Measurements from ENCODE around the gene RGS1.

Gene RGS1

DNA sequence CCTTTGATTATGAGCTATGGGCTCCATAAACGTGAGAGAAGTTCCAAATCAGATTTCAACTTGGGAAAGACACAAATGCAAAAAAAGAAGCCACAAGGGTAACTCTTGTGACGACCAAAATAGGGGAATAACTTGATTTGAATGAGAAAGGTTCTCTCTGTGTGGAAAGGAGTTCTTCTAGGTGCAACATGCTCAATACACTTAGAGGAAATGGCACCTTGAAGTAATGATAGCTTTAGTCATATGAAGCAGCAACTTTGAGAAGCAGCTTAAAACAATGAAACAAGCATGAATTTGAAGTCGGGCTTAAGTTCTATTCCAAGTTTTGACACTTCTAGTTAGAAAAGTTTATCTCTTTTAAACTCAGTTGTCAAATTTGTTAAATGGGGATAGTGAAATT lies 21.8 kb upstream of the RGS1 start:
- DNase-seq (ENCODE audit: low read depth in 3 of 3) = no peak

DNA sequence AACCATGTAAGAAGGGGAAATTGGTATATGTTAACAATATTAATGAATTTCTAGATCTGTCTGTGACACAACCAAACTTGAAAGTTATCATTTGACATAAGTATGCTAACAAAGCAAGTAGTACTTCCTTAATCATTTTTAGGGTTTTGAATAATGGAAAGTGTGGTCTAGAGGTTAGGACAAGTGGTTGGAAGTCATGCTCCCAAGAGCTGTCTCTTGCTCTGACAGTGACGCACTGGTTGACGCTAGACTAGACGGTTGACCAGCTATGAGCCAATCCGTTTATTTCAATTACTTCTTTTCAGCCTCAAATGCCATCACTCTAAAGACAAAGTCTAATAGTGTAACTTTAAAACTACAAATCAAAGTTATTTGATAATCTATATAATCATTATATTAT lies 20.7 kb upstream of the RGS1 start:
- DNase-seq (ENCODE audit: low read depth in 3 of 3) = no peak

DNA sequence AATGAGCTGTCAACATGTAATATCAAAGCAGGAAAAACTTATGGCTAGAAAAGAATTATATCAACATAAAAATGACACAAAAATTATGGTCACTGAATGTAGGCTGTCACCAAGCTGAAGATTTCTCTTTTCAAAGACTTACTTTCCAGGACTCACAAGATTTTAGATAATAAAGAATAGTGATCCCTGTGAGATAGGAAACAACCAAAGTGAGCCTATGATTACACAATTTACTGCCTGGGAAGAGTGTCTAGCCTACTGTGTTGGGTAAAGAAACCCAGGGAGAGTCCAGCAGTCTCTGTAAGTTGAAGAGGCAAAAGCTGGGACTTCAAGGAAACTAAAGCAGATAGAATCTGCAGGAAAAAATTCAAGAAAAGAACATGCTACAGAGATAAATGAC lies 20.2 kb upstream of the RGS1 start:
- DNase-seq (ENCODE audit: low read depth in 3 of 3) = no peak

DNA sequence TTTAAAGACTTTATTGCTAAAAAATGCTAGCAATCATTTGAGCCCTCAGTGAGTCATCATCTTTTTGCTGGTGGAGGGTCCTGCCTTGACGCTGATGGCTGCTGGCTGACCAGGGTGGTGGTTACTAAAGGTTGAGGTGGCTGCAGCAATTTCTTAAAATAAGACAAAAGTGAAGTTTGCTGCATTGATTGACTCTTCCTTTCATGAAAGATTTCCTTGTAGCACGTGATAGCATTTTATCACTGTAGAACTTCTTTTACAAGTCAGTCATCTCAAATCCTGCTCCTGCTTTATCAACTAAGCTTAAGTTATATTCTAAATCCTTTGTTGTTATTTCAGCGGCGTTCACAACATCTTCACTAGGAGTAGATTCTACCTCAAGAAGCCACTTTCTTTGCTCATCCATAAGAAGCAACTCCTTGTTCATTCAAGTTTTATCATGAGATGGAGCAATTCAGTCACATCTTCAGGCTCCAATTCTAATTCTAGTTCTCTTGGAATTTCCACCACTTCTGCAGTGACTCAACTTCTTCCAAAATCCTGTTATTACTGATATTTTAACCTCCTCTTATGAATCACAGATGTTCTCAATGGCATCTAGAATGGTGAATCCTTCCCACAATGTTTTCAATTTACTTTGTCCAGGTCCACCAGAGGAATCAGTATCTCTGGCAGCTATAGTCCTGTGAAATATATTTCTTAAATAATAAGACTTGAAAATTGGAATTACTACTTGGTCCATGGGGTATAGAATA lies 17.6 kb upstream of the RGS1 start:
- no peak for DNase-seq (ENCODE audit: low read depth in 3 of 3)

DNA sequence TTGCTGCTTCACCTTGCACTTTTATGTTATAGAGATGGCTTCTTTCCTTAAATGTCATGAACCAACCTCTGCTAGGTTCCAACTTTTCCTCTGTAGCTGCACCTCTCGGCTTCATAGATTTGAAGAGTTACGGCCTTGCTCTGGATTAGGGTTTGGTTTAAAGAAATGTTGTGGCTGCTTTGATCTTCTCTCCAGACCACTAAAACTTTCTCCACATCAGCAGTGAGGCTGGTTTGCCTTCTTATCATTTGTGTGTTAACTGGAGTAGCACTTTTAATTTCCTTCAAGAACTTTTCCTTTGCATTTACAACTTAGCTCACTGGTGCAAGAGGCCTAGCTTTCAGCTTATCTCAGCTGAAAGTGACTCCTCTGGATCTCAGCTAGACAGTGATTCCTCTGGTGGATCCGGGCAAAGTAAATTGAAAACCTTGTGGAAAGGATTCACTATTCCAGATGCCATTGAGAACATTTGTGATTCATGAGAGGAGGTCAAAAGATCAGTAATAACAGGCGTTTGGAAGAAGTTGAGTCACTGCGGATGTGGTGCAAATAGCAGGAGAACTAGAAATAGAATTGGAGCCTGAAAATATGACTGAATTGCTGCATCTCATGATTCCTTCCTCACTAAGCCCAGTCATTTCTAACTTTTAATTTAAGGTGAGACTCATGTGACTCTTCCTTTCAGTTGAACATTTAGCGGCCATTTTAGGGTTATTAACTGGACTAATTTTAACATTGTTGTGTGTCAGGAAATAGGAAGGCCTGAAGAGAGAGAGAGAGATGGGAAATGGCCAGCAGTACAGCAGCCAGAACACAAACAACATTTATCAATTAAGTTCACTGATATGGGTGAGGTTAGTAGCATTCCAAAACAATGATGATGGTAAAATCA lies 16.2 kb upstream of the RGS1 start:
- DNase-seq (ENCODE audit: low read depth in 3 of 3) = no peak

DNA sequence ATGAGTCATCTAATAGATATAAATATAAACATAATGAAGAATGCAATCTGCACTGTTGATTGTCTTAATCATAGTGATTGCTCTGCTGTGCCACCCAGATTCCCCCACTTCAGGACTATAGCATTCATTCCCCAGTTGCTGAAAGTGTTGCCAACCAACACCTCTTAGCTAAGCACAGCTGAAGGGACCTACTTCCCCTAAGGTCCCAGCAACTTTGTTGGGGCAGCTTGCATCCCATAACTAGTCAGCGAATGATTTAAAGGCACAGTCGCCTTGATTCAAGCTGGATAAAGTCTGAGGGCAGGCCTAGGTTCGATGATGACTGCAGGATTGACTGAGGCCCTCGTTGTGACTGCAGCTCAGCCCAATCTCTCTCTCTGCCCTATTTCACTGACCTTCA lies 14.3 kb upstream of the RGS1 start:
- no peak for DNase-seq (ENCODE audit: low read depth in 3 of 3)

DNA sequence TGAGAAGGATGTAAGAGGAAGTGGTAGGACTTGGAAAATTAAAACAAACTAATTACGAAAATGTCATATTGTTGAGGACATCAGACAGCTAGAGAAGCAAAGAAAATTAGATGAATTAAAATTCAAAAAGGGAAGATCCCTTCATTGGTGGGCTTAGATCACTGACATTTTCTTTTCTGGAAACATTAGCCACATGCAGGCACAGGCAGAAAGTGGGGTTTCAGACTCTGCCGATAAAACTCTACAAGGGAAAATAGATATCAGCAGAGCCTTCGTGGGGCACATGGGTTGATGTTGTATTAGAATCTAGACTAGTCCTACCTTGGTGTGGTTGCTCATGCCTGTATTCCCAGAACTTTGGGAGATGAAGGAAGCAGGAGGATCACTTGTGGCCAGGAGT lies 12.4 kb upstream of the RGS1 start:
- no peak for DNase-seq (ENCODE audit: low read depth in 3 of 3)

DNA sequence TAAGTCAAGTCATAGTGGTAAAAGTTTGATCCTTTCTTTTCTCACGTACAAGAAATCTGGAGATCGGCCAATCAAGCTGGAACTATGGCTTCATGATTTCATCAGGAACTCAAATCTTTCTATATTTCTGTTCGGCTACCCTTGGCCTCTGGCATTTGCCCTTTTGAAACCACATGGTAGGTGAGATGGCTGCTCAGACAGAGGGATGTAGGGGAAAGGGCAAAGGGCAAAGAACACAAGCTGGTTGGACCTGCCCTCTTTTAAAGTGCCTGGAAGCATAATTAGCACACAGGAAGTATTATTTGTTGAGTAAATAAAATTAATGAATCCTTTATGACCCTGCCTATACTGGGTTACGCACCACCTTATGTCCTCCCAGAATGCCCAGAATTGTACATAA lies 11.5 kb upstream of the RGS1 start:
- DNase-seq (ENCODE audit: low read depth in 3 of 3) = no peak

DNA sequence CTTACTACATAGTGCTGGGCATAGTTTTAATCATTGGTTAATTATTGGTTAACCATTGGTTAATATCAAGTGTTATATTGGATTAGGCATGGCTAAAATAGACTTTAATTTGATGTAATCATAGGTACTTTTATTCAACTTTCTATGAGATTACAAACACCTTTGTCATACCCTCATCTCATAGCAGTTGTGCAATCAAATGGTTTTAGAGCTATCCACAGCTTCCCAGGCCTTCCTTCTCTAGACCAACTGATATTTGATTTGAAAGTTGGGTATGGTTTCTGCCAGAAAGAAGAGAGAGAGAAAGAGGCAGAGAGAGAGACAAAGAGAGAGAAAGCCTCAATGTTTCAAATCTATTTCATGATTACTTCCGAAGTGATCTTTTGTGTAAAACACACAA lies 9.6 kb upstream of the RGS1 start:
- no peak for DNase-seq (ENCODE audit: low read depth in 3 of 3)

DNA sequence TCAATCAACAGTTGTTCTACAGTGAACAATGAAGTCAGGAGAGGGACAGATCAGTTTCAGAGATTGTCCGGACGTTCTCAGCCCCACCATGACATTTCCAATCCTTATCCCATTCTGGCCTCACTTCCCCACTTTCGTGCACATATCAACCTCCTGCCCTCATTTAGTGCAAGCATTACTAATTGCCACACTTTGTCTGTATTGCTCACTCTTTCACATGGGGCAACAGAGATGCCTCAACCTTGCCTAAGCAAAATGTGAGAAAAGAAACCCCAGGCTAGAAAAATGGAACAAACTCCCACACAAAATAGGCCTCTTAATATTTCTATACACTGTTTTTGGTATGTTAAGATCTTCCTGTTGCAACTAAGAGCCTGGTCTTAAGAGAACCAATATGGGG lies 8.9 kb upstream of the RGS1 start:
- no peak for DNase-seq (ENCODE audit: low read depth in 3 of 3)

DNA sequence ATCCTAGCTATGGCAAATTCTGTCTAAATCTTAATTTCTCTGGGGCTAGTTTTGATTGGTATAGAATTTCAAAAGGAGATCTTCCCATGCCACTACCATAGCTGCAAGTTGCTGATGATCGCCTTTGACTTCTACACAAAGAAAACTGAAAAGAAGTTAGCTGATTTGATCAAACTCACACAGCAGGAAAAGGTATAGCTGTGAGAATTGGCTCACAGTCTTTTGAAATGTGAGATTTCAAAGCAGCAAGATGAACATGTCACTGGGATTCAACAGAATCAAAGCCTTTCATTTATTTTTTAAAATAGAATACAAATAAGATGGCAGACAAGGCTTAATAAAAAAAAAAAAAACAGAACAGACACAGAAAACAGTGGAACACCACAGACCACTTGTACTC lies 7.5 kb upstream of the RGS1 start:
- DNase-seq (ENCODE audit: low read depth in 3 of 3) = no peak

DNA sequence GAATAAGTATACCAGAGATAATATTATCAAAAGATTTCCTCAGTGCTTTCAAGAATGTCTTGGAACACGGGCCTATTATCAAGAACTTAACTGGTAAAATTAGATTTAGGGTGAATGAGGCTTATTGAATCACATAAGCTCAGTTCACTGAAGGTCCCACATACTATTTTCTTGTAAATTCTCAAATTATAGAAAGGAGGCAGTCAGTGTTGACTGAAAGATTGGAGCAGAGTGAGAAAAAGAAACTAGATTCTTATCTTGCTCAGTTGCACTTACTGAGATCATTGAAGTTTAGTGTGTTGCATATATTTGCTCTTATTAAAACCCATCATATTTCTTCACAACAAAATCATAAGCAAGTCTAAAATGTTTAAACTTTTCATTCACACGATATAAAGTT lies 3.9 kb upstream of the RGS1 start:
- DNase-seq (ENCODE audit: low read depth in 3 of 3) = no peak

DNA sequence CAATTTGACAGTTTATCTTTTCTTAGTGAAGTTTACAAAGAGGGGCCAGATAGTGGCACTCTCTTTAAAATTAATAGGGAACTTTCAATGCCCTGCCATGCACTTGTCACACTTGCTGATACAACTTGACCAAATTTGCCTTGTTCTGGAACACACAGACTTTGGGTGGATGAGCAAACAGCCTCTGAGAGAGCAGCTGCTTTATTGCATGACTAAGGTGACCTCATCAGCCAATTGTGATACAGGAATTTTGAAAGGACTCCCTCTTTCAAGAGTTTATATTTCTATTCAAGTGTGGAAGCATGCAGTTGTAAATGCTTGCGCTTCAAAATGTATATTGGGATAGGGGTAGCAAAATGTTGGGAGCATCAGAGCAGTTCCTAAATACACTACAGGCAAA lies 2.1 kb upstream of the RGS1 start:
- no peak for DNase-seq (ENCODE audit: low read depth in 3 of 3)

DNA sequence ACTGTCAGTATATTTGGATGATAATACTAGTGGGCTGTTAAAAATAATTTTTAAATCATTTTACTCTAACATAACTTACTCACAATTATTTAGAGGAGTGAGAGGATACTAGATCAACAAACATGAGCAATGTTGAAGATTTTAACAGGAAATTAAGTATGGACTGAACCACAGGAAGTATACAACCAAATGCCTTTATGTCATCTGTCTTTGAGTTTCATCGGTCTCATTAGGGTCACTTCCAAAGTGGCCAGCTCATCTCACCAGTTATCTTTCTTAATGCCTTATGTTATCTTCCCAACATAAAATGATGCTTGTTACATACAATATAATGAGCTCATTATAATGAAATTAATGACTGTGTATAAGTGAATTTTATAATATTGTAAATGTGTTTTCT lies 1.5 kb upstream of the RGS1 start:
- DNase-seq (ENCODE audit: low read depth in 3 of 3) = no peak

DNA sequence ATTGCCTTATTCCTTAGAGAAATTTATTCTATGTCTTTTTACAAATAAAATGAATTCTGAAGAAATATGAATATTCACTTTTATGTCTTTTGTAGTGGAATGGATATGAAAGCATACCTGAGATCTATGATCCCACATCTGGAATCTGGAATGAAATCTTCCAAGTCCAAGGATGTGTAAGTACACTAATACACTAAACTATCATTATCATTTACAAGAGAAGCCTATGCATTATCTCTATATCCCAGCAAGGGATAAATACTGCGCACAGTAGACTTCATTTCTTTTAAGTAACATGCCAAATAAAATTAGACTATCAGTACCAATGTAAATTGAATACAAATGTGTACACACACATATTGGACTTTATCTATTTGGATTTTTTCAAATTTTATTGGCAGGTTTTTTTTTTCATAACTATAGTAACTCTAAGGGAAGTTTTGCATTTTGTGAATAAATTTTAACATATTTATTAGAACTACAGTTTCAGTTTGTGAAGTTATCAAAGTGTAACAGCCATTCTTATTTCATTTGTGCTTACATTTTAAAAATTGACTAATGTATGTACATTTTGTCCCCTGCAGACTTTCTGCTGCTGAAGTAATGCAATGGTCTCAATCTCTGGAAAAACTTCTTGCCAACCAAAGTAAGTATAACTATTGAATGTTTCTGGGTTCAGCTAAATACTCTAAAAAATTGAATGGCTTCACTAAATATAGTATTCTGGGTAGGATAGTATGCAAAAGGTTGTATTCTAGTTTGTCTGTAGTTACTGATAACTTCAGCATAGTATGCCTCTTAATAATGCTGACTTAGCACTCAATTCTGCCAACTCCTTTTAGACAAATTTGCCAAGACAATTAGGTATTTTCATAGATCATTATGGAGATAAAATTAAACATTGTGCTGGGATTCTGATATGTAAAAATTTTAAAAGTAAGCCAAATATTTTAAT lies 894 bp downstream of the RGS1 start:
- no peak for DNase-seq (ENCODE audit: low read depth in 3 of 3)

DNA sequence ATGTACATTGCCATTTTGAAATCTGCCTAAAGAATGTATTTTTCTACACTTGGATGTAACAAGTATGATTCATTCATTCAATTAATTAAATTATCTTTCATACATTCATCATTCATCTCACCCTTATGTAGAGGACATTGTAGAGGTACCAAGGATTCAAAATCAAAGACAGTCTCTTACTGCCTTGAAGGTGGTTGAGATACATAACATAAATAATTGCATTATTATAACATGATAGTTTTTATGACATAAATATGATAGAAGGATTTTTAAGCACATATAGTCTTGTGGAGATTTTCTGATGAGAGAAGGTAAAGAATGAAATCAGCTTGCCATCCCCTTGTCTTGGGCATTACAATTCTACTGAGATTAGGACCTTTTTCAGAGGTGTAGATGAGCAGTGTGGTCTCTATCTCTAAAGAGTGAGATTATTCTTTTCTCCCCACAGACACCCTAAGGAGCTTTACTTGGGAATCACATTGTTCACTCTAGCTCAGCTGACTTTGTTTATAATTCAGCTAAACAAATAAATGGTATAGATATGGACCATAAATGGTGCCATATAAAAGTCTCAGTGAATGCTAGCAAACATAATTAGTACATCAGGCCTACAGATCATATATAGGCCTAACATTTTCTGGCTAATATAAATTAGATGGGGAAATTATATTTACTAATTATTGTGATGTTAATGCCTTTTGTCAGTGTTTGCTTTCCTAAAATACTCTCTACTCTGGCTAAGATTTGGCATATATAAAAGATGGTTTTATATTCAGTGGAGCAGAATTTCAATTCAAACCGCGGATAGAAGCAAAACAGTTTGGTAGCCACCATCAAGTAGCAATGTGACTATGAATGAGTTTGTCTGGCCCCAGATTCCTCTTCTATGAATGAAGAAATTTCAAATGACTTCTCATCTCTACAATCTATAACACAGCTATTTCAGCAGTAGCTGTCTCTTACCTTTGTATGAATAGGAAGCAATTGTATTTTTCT lies 1.9 kb downstream of the RGS1 start:
- no peak for DNase-seq (ENCODE audit: low read depth in 3 of 3)

DNA sequence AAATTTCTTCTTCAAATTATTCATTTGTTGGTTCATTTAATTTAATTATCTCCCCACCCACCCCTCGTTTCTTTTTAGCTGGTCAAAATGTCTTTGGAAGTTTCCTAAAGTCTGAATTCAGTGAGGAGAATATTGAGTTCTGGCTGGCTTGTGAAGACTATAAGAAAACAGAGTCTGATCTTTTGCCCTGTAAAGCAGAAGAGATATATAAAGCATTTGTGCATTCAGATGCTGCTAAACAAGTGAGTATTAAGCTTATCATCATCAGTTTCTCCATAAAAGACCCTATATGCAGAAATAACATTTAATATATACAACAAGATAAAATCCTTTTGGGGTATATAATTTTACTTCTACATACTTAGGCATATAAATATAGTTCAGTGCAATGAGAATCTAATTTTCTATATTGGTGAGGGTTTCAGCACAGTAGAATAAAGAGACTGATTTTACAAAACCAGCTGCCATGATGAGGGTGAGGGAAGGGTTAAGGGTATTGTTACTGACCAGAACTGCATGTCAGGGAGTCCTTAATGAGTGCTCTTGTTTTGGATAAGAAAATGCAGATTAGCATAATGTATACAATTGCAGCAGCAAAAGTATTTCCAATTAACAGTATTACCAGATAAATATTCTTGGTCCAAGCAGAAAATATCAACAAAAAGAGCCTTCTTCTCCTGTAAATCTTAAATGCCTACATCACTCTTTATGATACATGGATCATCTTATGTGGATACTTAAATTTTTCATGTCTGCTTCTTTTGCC lies 2.8 kb downstream of the RGS1 start:
- no peak for DNase-seq (ENCODE audit: low read depth in 3 of 3)

DNA sequence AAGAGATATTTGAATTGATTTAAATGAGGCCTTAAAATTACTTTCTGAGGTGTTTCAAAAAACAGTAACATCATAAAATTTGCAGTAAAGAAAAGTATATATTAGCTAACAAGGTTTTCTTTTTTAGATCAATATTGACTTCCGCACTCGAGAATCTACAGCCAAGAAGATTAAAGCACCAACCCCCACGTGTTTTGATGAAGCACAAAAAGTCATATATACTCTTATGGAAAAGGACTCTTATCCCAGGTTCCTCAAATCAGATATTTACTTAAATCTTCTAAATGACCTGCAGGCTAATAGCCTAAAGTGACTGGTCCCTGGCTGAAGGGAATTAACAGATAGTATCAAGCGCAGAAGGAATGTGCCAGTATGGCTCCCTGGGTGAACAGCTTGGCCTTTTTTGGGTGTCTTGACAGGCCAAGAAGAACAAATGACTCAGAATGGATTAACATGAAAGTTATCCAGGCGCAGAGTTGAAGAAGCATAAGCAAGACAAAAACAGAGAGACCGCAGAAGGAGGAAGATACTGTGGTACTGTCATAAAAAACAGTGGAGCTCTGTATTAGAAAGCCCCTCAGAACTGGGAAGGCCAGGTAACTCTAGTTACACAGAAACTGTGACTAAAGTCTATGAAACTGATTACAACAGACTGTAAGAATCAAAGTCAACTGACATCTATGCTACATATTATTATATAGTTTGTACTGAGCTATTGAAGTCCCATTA lies 3.6 kb downstream of the RGS1 start:
- DNase-seq (ENCODE audit: low read depth in 3 of 3) = no peak

DNA sequence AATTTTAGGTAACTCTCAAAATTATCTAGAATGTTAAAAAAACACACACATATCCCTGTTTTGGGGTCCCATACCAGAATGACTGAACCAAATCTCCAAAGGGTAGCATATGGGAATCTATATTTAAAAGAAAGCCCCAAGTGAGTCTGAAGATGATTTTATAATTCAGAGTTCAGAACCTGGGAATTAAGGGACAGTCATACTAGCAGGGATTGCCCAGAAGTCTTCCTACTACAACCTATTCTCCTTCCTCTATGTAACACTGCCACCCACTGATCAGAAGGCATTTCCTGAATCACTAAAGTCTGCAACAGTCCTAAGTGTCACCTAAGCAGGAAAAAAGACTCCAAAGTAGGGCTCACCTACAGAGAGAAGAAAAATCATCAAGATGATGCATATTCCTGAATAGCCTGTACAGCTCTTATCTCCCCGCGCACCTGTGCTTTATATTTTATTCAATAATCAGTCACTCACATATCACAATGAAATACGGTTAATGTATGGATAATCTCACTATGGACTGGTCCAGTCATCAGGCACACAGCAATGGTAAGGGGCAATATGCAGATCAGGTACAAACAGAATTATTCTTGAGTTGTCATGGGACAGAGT lies 4.9 kb downstream of the RGS1 start:
- no peak for DNase-seq (ENCODE audit: low read depth in 3 of 3)
